NCI-H2196 (cell line): ENCODE results near the gene ABCC6.
"Not testable (repeated sequence)": the region's sequence is repeated elsewhere in the genome, so short reads cannot be mapped to it uniquely, and the experiment has no call there.

ENCODE experiments used
- DNase-seq: peaks from one replicate; lab custom pipeline; 2025; ENCODE audit not compliant: unreplicated experiment; lab: John Stamatoyannopoulos, UW

Gene ABCC6

DNA sequence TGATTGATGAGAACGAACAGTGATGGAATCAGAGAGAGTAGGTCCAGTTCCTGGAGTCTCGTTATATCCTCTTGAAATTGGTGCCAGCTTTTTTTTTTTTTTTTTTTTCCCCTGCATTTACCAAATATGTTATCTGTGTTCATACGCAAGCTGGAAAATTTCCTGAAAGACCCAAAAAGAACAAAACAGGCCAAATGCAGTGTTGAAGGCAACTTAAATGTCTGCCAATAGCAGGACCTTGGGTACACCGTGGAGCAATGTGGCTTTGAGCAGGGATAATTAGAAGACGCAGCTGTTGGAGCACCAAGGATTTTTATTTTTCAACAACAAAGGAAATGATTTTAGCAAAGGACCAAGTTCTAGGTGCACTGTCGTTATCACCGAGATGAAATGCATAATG, 105.0 kb downstream of the ABCC6 start:
- no peak for DNase-seq

DNA sequence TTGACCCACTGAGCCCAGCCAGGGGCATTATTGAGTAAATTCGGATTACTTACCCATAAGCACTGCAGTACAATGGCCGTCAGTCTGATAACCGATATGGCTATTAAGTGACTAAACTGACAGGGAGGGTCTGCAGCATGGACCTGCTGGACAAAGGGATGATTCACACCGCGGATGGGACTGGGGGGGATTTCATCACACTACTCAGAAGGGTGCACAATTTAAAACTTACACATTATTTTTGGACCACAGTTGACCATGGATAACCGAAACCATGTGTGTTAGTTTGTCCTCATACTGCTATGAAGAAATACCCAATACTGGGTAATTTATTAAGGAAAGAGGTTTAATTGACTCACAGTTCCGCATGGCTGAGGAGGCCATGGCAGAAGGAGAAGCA, 106.5 kb downstream of the ABCC6 start:
- no peak for DNase-seq

DNA sequence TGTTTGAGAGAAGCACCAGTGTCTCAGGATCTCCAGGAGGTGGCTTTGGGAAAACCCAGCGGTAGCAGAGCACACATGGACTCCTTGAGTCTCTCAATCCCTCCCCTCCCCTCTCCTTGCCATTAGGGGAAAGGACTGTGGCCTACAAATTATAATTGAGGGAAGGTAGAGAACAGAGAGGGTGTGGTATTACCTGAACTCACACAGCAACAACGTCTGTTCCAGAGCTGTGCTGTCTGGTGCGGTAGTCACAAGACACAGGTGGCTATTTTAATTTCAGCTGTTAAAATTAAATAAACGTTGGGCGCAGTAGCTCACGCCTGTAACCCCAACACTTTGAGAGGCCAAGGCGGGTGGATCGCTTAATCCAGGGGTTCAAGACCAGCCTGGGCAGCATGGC, 110.2 kb downstream of the ABCC6 start:
- no peak for DNase-seq

GRCh38 chr16:16112450-16113053, 110.7 kb downstream of the ABCC6 start:
- no peak for DNase-seq

DNA sequence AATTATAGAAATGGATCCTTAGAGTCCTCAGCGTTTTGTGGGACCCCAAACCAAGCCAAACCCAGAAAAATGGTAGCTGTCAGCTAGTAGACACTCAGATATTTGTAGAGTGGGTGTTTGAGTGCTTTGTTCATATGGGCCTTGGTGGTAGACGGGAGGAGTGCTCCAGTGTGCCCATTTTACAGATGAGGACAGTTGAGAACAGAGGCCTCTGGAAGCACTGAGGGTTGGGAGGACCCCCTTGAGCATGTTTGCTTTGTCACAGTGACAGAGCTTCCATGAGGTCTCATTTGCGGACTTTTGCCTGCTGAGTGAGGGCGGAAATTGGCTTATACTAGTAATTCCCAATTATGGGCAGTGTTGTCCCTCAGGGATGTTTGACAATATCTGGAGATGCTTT, 111.7 kb downstream of the ABCC6 start:
- DNase-seq = no peak

- no peak for DNase-seq
Observed at GRCh38 chr16:16110111-16110490, 113.2 kb downstream of the ABCC6 start.

- no peak for DNase-seq
Observed at GRCh38 chr16:16109453-16110110, 113.7 kb downstream of the ABCC6 start.

DNA sequence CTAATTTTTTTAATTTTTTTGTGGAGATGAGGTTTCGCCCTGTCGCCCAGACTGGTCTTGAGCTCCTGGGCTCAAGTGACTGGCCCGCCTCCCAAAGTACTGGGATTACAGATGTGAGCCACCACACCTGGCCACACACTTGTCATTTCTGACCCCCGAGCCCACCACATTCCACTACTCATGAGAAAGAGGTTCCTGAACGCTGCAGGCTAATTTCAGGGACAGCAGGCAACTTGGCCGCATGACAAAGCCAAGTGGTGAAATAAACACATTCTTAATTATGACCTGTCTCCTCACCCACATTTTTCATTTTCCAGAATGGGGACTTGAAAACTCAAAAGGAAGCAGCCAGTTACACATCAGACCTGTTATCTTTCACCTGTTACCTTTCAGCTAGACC, 114.5 kb downstream of the ABCC6 start:
- DNase-seq = no peak

DNA sequence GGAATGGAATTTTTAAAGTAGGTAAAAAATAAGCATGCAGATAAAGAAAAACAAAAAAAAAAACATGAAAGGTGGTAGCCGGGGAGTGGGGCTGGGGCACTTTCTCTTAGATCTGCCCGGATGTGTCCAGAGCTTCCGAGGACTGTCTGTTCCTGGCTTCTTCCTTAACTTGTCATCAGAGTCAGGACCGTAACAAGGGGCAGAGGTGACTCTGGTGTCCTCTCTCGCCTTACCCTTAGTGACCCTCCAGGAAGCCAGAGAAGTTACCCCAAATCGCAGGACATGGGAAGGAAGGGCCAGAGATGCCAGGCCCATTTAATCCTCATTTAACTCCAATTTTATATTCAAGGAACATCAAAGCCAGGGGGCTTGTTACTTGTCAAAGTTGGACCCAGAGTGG, 115.5 kb downstream of the ABCC6 start:
- no peak for DNase-seq

- no peak for DNase-seq
Observed at GRCh38 chr16:16106466-16106865, 116.8 kb downstream of the ABCC6 start.

GRCh38 chr16:16105646-16106045, 117.6 kb downstream of the ABCC6 start:
- DNase-seq = no peak

DNA sequence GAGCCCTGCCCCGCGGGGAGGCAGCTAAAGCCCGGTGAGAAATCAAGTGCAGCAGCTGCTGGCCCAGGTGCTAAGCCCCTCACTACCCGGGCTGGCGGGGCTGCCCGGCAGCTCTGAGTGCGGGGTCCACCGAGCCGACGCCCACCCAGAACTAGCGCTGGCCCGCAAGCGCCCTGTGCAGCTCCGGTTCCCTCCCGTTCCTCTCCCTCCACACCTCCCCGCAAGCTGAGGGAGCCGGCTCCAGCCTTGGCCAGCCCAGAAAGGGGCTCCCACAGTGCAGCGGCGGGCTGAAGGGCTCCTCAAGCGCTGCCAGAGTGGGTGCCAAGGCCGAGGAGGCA, 118.5 kb downstream of the ABCC6 start:
- DNase-seq = not testable (repeated sequence)

- not testable (repeated sequence) for DNase-seq
Observed at GRCh38 chr16:16104132-16104803, 119.0 kb downstream of the ABCC6 start.

- no peak for DNase-seq
Observed at GRCh38 chr16:16102738-16103137, 120.6 kb downstream of the ABCC6 start.

GRCh38 chr16:16101585-16101984, 121.7 kb downstream of the ABCC6 start:
- DNase-seq = no peak

DNA sequence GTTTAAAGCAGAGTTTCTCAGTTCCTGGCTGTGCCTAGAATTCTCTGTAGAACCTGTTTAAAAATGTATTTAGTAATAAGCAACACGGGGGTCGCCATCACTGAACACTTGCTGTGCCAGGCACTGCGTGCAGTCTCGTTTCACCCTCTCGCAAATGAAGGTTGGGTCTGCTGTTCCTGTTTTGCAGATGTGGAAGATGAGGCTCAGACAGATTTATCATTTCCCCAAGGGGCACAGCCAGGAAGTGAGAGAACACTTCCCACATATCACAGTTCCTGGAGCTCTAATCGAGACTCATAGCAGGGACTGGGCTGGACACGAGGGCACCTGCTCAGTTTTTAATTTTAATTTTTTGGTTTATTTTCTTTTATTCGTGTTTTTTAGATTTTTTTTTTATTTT, 122.7 kb downstream of the ABCC6 start:
- DNase-seq = no peak

DNA sequence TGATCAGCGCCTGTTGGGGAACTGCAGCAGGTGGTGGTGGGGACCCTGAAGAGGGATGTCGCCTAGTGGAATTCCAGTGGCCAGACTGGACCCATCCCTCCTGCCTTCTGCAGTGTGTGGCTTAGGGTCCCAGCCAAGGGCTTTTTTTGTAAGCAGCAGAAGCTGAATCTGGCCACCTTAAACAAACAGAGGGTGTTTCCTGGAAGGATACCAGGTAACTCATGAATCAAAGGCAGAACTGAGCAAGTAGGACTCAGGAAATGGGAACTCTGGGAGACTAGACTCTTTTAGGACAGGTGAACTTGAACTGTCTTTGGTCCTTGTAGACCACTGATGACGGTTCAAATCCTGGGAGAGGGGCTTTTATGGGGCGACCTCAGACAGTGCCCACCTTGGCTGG, 124.0 kb downstream of the ABCC6 start:
- DNase-seq = no peak
